Measurements from ENCODE around the gene CENPP.

Gene CENPP

GRCh38 chr9:92467511-92467910 lies 141.8 kb downstream of the CENPP start:
- CTCF ChIA-PET = interaction anchor here (1.0 to 1.1 kb wide), 3 partner anchors 19 to 328 kb away, joined by 3 to 4 read pairs (median 4); no protein-coding TSS in a partner anchor
- TF ChIP-seq, protein P1, sequence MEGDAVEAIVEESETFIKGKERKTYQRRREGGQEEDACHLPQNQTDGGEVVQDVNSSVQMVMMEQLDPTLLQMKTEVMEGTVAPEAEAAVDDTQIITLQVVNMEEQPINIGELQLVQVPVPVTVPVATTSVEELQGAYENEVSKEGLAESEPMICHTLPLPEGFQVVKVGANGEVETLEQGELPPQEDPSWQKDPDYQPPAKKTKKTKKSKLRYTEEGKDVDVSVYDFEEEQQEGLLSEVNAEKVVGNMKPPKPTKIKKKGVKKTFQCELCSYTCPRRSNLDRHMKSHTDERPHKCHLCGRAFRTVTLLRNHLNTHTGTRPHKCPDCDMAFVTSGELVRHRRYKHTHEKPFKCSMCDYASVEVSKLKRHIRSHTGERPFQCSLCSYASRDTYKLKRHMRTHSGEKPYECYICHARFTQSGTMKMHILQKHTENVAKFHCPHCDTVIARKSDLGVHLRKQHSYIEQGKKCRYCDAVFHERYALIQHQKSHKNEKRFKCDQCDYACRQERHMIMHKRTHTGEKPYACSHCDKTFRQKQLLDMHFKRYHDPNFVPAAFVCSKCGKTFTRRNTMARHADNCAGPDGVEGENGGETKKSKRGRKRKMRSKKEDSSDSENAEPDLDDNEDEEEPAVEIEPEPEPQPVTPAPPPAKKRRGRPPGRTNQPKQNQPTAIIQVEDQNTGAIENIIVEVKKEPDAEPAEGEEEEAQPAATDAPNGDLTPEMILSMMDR (IDR thresholded peaks at IDR 0.05; ENCODE audit: control extremely low read depth, extremely low read depth, low read depth, missing control alignments) = no peak
- POLR2A ChIA-PET = no interaction called here
- DNase-seq (ENCODE audit: extremely low spot score) = no peak

GRCh38 chr9:92468206-92468605 lies 142.5 kb downstream of the CENPP start:
- ChIA-PET CTCF (interaction anchor here (1.3 to 1.4 kb wide), 3 partner anchors 9 to 13 kb away, joined by 3 to 6 read pairs (median 3); no protein-coding TSS in a partner anchor), POLR2A (no interaction called here)
- no peak for DNase-seq (ENCODE audit: extremely low spot score)
- TF ChIP-seq, protein P1 (IDR thresholded peaks at IDR 0.05; ENCODE audit: control extremely low read depth, extremely low read depth, low read depth, missing control alignments) = no peak

DNA sequence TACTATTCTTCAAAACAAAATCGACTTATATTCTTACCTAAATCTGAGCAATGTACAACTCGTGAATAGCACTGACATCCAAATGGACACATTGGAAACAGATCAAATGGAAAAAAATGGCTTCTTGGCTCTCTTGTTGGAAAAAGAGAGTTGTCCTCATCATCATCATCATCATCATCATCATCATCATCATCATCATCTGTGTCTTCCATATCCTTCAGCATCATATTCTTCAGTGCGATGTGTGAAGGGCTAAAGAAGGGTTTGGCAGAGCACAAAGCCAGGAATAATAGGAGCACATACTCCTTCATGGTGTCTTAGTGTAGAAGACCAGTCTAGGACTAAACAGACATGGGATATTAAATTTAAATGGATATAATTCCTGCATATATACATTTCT lies 148.8 kb downstream of the CENPP start:
- ChIA-PET POLR2A (no interaction called here), CTCF (interaction anchor here (1.4 to 1.8 kb wide), 2 partner anchors 10 to 16 kb away, joined by 3 to 4 read pairs; no protein-coding TSS in a partner anchor)
- no peak for DNase-seq (ENCODE audit: extremely low spot score)
- TF ChIP-seq, protein P1 (IDR thresholded peaks at IDR 0.05; ENCODE audit: control extremely low read depth, extremely low read depth, low read depth, missing control alignments) = no peak

DNA sequence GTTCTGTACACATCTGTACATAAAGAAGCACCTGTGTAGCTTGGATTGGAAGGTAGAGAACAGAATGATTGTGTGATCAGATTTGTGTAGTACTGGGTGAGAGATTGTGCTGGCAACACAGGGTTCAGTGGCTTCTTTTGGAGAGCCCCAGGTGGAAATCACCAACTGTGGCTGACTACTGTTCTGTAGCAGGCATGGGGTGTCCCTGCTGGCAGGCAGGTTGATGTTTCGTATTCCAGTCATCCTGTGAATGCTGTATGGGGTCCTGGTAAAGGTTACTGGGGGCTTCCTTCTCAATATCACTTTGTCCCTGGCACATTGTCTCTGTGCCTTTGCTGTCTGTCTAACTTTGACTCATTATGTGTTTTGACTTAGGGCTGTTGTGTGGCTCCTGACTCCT lies 151.2 kb downstream of the CENPP start:
- POLR2A ChIA-PET = no interaction called here
- TF ChIP-seq, protein P1 (IDR thresholded peaks at IDR 0.05; ENCODE audit: control extremely low read depth, extremely low read depth, low read depth, missing control alignments) = no peak
- DNase-seq (ENCODE audit: extremely low spot score) = peak; percentile 24
- CTCF ChIA-PET = interaction anchor here (1.0 to 1.9 kb wide), 6 partner anchors 8 to 339 kb away, joined by 3 to 6 read pairs (median 4); no protein-coding TSS in a partner anchor

GRCh38 chr9:92478783-92479182 lies 153.0 kb downstream of the CENPP start:
- TF ChIP-seq, protein P1 (IDR thresholded peaks at IDR 0.05; ENCODE audit: control extremely low read depth, extremely low read depth, low read depth, missing control alignments) = no peak

GRCh38 chr9:92479346-92479745 lies 153.6 kb downstream of the CENPP start:
- TF ChIP-seq, protein P1 (IDR thresholded peaks at IDR 0.05; ENCODE audit: control extremely low read depth, extremely low read depth, low read depth, missing control alignments) = no peak
- ChIA-PET POLR2A (no interaction called here), CTCF (interaction anchor here (1.4 kb wide), 1 partner anchor 11 kb away, joined by 6 read pairs; no protein-coding TSS in a partner anchor)
- DNase-seq (ENCODE audit: extremely low spot score) = no peak

More at GRCh38 chr9:92478783-92479182, 153.0 kb downstream of the CENPP start:
- ChIA-PET POLR2A (no interaction called here), CTCF (interaction anchor here (1.4 kb wide), 1 partner anchor 10 kb away, joined by 6 read pairs; no protein-coding TSS in a partner anchor)
- no peak for DNase-seq (ENCODE audit: extremely low spot score)
